Measurements from ENCODE around the gene SAPCD2.

SAPCD2 gene

DNA sequence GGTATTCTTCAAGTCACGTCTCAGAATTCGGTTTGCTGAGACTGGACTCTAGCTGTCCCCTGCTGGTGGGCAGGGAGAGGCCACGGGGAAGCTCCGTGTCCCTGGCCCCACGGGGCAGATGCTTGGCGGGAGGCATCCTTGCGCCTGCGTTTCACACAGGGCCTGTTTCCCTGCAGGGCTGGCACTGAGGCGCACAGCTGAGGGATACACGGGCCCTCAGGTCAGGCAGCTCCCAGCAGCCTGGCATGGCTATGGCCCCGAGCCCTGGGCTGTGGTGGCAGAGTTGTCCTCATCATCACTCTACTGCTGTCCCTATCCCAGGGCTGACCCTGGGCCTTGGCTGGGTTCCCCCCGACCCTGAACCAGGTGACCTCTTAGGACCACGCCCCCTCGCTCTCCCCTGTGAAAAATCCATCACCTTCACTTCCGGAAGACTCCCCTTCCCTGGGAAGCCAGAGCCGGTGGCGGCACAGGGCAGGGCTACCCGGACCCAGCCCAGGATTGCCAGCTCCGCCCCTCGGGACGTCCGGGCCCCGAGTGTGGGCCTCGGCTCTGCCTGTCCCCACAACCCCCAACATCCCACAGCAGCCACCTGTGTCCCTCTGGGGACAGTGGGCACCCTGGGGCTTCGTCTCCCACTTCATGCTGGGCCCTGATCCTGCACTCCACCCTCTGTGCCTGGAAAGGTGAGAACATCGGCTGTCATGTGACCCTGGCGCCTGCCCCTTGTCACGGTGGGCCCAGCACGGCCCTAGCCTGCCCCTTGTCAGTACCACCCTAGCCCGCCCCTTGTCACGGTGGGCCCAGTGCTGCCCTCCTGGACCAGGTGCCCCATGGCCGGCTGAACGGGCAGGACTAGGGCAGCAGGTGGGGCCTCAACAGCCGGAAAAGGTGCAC, 39.1 kb upstream of the SAPCD2 start:
- DNase-seq (ENCODE audit: insufficient read length, low spot score) (no peak), FAIRE-seq (no peak)
- TF ChIP-seq, protein P1, sequence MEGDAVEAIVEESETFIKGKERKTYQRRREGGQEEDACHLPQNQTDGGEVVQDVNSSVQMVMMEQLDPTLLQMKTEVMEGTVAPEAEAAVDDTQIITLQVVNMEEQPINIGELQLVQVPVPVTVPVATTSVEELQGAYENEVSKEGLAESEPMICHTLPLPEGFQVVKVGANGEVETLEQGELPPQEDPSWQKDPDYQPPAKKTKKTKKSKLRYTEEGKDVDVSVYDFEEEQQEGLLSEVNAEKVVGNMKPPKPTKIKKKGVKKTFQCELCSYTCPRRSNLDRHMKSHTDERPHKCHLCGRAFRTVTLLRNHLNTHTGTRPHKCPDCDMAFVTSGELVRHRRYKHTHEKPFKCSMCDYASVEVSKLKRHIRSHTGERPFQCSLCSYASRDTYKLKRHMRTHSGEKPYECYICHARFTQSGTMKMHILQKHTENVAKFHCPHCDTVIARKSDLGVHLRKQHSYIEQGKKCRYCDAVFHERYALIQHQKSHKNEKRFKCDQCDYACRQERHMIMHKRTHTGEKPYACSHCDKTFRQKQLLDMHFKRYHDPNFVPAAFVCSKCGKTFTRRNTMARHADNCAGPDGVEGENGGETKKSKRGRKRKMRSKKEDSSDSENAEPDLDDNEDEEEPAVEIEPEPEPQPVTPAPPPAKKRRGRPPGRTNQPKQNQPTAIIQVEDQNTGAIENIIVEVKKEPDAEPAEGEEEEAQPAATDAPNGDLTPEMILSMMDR (IDR thresholded peaks at IDR 0.05; ENCODE audit: insufficient read depth, missing control alignments): no peak

DNA sequence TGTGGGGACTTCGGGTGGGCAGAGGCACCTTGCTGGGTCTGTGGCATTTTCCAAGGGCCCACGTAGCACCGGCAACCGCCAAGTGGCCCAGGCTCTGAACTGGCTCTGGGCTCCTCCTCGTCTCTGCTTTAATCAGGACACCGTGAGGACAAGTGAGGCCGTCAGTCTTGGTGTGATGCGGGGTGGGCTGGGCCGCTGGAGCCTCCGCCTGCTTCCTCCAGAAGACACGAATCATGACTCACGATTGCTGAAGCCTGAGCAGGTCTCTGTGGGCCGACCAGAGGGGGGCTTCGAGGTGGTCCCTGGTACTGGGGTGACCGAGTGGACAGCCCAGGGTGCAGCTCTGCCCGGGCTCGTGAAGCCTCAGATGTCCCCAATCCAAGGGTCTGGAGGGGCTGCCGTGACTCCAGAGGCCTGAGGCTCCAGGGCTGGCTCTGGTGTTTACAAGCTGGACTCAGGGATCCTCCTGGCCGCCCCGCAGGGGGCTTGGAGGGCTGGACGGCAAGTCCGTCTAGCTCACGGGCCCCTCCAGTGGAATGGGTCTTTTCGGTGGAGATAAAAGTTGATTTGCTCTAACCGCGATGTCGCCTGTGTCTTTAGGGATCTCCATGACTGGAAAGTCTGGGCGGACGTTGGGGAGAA, 38.4 kb upstream of the SAPCD2 start:
- no peak for DNase-seq (ENCODE audit: insufficient read length, low spot score)
- FAIRE-seq: no peak
- TF ChIP-seq, protein P1 (IDR thresholded peaks at IDR 0.05; ENCODE audit: insufficient read depth, missing control alignments): no peak

DNA sequence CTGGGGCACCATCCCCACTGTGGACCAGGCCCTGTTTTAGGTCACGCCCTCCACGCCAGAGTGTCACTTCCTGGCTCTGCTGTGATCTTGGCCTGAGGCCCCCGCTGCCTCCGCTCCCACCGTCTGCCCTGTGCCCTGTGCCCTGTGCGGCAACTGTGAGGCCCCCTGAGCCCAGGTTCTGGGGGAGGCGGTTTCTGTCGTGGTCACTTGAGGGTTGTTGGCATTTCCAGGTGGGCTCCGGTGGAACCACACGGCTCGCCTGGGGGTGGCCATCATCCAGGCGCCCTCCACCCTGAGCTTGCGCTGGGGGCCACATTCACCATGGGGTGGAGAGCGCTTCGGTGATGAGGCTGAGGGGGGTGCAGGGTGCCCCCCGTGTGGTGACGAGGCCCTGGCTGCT, 37.6 kb upstream of the SAPCD2 start:
- TF ChIP-seq, protein P1 (IDR thresholded peaks at IDR 0.05; ENCODE audit: insufficient read depth, missing control alignments): no peak
- FAIRE-seq (no peak), DNase-seq (ENCODE audit: insufficient read length, low spot score) (no peak)

DNA sequence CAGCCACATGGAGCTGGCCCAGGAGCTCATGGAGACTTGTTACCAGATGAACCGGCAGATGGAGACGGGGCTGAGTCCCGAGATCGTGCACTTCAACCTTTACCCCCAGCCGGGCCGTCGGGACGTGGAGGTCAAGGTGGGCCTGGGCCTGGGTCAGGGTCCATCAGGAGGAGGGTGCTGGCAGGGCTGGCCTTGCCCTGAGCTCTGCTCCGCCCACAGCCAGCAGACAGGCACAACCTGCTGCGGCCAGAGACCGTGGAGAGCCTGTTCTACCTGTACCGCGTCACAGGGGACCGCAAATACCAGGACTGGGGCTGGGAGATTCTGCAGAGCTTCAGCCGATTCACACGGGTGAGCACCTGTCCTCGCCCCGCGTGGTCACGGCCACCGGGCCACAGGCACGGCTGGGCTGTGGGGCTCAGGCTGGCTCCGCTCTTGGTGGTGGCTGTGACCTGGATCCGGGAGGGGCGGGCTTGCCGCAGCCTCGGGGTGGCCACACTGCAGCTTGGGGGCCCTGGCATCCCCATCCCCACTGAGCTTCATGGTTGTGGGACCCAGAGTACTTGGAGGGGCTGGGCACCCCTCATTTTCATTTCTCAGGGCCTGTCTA, 37.1 kb upstream of the SAPCD2 start:
- DNase-seq (ENCODE audit: insufficient read length, low spot score) (no peak), FAIRE-seq (no peak)
- TF ChIP-seq, protein P1 (IDR thresholded peaks at IDR 0.05; ENCODE audit: insufficient read depth, missing control alignments): no peak

DNA sequence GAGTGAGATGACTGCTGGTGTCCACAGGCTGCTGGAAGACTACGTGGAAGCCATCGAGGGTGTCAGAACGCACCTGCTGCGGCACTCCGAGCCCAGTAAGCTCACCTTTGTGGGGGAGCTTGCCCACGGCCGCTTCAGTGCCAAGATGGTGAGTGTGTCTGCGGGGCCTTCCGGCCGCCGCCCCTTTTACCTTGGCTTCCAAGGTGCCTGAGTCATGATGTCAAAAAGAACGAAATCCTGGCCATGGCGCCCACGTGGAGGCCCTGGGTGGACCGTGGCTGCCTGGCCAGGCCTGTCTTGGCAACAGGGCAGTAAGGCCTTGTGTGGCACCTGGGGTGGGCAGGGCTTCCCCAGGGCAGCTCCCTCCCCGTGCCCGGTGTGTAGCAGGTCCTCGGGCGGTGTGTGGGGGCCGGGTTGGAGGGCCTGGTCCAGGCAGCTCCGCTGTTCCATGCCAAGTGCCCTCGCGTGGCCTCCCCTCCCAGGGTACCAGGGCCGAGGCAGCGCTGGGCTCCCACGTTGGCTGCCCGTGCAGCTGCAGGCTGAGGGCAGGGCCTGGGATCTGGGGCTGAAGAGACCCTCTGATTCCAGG, 36.4 kb upstream of the SAPCD2 start:
- DNase-seq (ENCODE audit: insufficient read length, low spot score) (no peak), FAIRE-seq (no peak)
- TF ChIP-seq, protein P1 (IDR thresholded peaks at IDR 0.05; ENCODE audit: insufficient read depth, missing control alignments): no peak

DNA sequence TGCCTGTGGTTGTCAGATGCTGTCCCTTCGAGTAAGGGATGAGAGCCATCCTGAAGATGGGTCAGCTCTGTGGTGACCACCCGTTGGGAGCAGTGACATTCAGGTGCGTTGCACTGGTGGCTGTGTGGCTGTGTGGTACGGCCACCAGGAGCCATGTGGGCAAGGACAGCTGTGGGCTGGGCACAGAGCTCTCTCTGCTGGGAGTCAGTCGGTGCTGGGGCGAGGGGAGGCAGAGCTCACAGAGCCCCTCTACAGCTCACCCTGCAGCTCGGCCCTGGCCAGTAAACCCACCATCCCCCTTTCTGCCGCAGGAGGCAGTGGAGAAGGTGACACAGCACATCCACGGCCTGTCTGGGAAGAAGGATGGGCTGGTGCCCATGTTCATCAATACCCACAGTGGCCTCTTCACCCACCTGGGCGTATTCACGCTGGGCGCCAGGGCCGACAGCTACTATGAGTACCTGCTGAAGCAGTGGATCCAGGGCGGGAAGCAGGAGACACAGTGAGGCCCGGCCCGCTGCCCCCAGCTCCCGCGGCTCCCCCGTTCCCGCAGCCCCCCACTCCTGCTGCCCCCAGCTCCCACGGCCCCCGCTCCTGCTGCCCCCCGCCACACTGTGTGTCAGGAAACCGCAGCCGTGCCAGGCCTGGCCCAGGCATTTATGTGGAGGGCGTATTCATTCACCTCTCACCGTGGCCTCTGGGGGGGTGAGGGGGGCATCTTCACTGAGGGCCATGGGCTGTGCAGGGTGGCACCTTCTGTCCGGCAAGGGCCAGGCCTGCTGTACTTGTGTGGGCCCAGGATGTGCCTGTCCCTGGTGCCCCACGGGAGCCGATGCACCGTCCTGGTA, 35.7 kb upstream of the SAPCD2 start:
- TF ChIP-seq, protein P1 (IDR thresholded peaks at IDR 0.05; ENCODE audit: insufficient read depth, missing control alignments): no peak
- DNase-seq (ENCODE audit: insufficient read length, low spot score) (no peak), FAIRE-seq (no peak)

All from D721Med (cell line).